GM19238 (cell line): ENCODE results near the gene RLN3.
"Not testable (repeated sequence)": the region's sequence is repeated elsewhere in the genome, so short reads cannot be mapped to it uniquely, and the experiment has no call there.

Experiments
- DNase-seq: peaks from one replicate; pipeline ENCODE4 v3.0.0; 2011; ENCODE audit warnings: low spot score; ENCODE audit not compliant: insufficient read length

RLN3 gene

DNA sequence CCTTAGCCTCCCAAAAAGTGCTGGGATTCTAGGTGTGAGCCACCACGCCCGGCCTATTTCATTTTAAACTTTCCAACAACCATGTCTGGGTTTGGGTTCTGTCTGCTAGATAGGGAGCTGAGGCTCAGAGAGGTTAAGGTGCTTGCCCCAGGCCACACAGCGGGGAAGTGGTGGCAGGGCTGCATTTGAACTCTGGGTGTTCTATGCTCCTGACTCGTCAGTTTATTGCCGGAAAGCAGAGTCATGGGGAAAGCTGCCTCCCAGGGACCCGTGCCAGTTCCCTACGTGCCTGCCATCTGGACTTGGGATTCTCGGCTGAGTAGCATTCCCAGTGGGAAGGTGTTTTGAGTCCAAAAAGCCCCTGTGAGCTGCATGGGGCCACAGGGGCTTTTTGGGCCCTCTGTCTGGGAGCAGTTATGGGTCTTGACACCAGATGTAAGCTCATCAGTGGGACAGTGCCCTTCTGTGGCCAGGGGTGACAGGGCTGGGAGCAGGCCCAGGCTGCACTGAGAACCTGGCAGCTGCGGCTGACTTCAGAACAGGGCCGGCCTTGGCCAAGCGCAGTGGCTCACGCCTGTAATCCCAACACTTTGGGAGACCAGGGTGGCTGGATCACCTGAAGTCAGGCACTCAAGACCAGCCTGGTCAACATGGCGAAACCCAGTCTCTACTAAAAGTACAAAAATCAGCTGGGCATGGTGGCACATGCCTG lies 32.8 kb upstream of the RLN3 start:
- DNase-seq: peak; percentile 1

DNA sequence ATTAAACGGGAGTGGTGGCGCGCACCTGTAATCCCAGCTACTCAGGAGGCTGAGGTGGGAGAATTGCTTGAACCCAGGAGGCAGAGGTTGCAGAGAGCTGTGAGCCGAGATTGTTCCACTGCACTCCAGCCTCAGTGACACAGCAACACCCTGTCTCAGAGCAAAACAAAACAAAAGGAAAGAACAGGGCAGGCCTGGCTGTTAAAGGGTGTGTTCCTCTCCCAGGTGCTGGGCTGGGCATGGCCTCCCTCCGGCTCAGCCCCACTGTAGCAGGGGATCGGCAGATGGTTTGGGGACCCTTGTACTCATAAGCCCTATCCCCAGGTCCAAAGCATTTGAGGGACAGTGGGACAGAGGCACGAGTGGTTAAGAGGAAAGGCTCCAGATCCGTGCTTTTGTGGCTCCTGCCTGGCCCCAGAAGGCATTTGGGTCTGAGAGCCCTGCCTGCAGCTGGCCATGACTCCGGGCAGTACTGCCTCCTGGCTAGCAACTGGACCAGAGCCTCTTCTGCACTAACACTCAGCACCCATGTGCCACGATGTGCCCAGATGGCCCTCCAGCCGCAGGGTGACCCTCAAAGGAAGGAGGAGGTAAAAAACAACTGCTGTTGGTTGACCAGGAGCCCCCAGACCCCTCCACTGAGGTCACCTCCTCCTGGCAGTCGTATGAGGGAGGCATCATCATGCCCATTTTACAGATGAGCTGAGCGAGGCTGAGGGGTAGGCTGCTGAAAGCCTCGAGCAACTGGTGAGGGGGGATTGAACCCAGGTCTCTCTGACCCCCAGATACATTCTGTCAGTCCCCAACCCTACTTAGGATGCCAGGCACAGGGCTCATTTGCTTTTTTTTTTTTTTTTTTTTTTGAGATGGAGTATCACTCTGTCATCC lies 31.8 kb upstream of the RLN3 start:
- DNase-seq: no peak

DNA sequence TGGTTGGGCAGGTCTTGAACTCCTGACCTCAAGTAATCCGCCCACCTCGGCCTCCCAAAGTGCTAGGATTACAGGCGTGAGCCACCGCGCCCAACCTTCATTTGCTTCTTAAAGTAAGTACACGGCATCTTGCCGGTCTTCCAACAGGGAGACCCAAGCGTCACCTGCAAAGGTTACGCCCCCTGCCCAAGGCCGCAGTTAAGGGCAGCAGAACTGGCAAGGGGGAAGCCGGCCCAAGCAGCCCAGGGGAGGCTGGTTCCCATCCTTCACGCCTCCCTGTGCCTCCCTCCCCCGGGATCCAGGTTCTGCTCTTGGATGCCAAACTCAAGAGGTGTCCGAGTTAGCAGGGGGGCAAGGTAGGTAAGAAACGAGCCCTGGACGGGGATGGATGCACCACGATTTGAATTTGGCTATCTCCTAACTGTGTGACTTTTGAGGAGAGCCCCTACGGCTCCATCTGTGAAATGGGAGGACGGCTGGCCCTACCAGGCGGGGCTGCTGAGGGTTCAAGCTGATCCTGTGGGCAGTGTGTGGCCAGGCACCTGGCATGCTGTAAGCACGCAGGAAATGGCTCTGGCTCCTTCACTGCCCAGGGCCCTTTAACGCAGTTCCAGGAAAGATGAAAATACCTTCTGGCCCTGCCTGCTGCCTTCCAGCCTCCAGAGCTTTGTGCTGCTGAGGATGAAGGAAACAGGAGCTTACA lies 30.9 kb upstream of the RLN3 start:
- no peak for DNase-seq

DNA sequence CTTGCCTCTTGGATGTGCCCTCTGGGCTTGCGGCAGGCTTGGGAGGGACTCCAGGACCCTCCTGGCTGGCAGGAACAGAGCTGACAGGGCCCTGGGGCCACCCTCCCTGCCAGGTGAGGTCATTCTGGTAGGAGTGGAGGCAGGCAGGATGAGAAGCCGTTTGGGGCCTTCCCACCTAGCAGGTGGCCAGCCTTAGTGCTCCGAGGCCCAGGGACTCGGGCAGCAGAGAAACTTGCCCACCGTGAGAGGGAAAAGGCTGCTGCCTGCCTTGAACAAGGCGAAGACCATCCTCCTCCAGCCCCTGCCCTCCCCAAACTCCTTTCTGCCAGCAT lies 30.4 kb upstream of the RLN3 start:
- no peak for DNase-seq

DNA sequence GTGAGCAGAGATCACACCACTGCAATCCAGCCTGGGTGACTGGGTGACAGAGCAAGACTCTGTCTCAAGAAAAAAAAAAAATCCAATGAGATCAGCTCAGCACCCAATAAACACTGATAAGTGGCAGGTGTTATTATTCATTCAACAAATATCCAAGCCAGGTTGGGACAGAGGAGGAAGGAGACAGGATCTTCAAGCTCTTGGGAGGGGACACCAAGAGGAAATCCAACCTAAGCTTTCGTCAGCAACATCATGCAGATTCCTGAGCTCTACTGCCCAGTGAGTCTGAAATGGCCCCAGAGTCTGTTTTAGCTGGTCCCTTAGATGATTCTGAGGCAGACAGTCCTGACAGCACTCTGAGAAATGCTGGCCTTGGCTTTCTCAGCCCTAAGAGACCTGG lies 29.5 kb upstream of the RLN3 start:
- DNase-seq: no peak

DNA sequence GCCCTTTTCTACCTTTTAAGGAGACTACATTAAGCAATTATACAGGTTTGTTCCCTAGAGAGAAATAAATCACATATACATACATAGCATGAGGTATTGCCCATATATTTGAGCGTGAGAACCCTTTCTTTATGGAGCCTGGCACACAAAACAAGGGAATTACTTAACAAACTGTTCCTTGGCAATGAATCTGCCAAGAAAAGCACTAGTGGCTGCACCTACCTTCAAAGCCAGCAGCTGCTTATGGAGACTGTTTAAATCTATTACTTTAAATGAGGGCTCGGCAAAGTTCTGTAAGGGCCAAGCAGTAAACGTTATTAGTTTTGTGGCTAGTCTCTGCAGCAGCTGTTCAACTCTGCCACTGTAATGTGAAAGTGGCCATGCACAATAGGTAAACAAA lies 28.9 kb upstream of the RLN3 start:
- no peak for DNase-seq

DNA sequence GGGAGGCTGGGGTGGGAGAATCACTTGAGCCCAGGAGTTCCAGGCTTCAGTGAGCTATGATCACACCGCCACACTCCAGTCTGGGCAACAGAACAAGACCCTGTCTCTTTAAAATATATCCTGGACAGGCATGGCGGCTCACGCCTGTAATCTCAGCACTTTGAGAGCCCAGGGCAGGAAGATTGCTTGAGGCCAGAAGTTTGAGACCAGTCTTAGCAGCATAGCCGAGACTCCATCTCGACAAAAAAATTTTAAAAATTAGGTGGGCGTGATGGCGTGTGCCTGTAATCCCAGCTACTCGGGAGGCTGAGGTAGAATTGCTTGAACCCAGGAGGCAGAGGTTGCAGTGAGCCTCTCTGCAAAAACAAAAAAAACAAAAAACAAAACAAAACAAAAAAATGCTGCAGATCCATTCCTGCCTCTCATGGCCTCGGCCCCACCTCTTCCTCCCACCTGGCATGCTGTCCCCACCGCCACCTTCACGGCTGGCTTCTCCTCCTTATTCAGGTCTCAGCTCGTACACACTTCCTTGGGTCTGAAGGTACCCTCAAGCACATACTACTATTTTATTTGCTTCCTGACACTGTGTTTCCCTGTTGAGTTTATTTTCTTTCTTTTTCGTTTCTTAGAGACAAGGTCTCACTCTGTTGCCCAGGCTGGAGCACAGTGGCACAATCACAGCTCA lies 27.1 kb upstream of the RLN3 start:
- no peak for DNase-seq

DNA sequence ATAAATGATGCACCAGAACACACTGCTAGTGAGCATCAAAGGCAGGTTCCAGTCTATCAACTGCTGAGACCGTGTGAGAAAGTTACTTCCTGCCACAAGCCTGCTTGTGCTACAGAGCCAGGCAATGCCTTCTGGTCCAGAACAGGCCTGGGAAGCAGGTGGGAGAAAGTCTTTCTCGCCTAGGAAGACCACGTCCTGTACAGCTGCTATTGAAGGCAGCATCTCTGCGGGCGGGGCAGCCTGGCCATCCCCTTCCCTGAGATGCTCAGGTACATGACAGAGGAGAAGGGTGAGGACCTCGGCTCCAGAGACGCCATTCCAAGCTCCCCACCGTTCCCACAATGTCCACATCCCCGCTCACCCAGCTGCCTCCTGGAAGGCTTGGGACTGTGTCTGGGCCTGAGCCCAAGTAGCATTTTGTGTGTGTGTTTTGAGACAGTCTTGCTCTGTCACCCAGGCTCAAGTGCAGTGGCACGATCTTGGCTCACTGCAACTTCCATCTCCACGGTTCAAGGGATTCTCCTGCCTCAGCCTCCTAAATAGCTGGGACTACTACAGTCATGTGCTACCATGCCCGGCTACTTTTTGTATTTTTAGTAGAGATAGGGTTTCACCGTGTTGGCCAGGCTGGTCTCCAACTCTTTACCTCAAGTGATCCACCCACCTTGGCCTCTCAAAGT lies 25.2 kb upstream of the RLN3 start:
- no peak for DNase-seq

DNA sequence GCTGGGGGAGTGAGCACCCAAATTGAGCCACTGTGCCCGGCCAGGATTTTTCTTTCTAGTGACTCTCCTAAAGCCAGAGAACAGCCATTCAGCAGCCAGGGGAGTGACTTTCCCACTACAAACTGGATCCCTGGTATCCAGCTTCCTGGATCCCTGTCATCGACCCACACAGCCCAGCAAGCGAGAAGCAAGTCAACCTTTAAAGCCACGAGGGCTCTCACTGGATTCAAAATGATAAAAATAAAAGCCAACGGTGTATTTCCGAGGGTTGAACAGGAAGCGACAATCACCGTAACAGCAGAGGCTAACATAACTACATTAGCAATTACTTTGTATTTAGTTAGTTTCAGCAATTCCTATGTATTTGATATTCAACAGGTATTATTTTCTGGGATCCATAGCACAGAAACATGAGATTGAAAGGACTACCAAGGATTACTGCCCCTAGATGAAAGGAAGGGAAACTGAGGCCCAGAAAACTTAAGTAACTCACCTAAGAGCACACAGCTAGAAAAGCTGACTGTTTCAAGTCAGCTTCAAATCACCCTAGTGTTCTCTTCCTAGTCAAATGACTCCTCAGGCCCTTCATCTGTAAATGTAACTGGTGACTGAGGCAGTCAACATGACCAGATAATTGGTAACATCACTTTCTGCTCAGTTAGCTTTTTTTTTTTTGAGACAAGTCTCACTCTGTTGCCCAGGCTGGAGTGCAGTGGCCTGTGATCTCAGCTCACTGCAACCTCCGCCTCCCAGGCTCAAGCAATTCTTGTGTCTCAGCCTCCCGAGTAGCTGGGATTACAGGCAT lies 24.5 kb upstream of the RLN3 start:
- DNase-seq: no peak

DNA sequence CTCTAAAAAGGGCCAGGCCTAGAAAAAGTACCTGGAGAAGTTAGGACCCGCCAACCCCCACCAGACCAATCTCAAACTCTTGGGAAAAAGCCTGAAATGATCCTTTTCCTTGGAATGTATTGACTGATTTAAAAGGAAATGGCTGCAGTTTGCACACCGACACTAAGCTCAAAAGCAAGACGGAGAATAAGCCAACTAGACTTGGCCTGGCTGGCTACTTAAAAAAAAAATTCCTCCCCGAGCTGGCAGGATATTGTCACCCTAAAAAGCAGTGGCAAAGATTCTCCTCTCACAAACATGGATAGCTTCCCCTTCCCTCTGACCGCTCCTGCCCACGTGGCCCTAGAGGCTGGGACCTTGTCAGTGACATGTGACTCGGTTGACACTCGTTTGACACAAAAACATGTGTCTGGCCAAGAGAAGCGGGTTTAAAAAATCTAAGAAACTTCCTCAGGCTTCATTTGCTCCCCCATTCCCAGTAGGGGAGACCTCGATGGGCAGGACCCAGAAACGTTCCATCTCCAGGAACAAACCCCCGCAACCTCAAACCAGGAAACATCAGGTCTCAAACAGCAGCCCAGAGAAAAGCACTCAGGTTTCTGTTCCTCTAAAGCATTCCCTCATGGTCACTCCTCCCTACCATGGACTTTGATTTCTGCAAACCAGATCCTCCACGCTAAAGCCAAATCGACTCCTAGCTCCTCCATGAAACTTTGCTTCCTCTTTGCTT lies 23.2 kb upstream of the RLN3 start:
- no peak for DNase-seq

DNA sequence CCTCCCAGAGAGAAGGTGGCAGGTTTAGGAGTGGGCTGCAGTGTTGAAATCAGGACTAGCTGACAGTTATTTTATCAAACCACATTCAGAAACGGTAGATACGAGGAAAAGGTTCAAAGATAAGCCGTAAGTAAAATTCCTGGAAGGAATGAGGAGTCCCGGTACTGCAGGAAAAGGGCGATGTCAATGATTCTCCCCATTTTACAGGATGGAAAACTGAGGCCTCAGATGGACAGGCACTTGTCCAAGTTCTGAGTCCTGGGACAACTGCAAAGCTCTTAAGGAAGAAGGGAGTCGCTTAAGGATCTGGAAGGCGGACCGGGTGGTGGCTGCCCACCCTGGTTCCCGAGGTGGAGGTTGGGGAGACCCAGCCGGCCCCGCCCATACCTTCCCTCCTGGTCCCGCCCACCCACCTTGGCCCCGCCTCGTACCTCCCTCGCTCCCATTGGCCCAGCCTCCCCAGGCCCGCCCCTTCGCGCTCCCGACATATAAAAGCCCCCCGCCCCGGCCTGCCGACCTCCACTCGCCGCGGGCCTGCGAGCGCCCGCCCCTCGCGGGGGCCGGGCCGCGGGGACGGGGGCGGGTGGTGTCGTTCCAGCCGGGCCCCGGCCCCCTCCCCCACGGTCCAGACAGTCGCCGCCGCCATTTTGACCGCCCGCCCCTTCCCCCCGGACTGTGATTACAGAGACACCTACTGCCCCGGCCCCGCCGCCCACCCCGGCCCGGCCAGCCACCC lies 22.4 kb upstream of the RLN3 start:
- DNase-seq: no peak

DNA sequence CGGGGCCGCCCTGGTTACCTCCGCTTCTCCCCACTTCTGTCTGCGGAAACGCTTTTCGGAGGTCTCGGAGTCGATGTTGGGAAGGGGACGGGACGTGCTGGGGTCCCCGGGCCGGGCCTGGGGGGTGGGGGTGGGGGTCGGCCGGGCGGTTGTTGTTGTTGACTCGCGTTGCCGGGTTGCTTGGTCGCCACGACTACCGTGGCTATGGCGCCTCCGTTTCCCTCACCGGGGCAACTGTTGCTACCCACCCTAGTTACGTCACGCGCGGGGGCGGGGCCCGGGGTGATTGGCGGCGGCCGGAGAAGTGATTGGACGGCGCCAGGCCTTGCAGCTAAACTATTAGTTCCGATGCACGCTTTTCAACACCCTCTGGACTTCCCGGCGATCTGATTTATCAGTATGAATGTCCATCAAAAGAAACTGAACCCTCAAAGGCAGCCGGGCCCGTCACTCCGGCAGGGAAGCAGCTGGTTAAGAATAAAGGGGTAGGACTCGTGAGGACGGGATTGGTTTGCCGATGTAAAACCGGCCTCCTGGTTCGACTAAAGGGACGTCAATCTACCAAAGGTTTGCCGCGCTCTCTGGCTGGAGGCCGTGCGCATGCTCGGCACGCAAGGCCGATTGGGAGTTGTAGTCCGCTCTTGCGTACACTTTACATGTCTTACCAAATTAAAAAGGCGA lies 21.7 kb upstream of the RLN3 start, which contains the start of gene RFX1:
Gene RFX1 (minus strand): TSS at position 236 of the 681 bp plus-strand sequence. CDS start 12,477 bp downstream, outside the sequence.
- peak; percentile 71 for DNase-seq

DNA sequence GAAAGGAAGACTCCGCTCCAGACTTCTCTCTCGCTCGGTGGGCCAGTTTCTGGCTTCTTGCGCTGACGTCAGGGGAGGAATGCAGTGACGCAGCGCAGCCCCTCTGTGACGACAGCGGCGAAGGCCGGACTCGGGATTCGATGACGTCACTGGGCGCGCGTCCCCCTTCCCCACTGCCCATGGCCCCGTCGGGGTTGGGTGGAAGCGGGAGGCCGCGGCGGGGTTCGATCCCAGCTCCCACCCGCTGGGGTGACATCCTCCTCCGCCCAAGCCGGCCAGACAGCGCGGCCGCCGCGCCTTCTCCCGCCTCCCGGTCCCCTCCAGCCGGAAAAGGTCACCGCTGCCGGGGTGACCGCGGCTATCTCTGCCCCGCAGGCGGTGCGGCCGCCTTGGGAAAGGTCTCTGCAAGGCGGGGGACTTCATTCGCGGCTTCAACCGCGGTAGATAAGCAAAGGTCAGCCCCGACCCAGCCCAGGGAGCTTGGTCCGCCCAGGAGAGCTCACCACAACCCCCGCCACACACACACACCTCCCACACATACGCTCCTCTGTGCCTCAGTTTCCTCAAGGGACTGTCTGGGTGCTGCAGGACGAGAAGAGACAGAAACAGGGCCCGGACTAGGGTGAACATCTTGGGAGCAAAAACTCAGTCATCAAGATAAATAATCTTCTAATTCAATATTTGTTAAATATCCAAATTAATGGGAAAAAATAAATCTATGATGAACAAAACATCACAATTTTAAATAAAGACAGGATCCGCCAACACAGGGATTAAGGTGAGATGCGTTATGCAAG lies 21.0 kb upstream of the RLN3 start:
- no peak for DNase-seq

DNA sequence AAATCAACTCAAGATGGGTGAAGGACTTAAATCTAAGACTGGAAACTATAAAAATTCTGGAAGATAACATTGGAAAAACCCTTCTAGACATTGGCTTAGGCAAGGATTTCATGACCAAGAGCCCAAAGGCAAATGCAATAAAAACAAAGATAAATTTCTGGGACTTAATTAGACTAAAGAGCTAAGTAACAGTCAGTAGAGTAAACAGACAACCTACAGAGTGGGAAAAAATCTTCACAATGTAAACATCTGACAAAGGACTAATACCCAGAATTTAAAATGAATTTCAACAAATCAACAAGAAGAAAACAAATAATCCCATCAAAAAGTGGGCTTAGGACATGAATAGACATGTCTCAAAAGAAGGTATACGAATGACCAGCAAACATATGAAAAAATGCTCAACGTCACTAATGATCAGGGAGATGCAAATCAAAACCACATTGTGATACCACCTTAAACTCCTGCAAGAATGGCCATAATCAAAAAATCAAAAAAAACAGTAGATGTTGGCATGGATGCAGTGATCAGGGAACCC lies 15.5 kb upstream of the RLN3 start:
- no peak for DNase-seq

DNA sequence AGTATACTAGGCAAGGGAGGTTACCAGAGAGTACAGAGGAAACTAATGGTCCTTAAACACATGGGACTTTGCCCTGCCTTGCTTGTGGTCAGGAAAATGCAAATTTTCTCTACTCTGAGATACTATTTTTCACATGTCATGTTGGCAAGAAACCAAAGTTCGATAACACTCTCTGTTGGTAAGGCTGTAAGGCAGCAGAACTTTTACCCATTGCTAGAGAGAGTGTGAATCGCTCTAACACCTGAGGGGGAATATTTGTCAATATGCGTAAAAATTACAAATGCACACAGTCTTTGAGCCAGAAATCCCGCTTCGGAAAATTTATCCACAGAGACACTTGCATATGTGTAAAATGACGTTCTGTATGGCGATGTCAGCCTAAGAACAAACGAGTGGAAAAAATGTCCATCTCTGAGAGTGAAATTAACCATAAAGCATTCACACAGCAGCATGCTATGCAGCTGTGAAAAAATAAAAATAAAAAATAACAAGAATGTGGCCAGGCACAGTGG lies 12.4 kb upstream of the RLN3 start:
- peak; percentile 45 for DNase-seq

DNA sequence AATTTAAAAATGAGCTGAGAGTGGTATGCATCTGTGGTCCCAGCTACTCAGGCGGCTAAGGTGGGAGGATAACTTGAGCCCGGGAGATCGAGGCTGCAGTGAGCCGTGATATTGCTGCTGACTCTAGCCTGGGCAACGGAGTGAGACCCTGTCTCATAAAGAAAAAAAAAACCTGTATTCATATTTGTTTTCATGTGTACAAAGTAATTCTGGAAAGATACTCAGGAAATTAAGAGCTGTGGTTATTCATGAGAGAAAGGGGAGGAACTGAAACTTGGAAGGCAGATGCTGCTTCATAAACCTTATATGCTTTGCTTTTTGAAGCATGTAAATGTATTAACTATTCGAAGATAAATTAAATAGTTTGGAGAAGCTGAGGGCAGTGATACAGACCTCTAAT lies 8.8 kb upstream of the RLN3 start:
- no peak for DNase-seq

DNA sequence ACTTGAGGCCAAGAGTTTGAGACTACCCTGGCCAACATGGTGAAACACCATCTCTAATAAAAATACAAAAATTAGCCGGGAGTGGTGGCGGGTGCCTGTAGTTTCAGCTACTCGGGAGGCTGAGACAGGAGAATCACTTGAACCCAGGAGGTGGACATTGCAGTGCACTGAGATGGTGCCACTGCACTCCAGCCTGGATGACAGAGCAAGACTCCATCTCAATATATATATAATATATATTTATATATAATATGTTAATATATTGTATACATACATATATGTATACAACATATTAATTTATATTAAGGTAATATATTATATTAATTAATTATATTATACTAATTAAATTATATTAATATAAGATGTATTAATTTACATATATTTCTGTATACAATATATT lies 8.2 kb upstream of the RLN3 start:
- not testable (repeated sequence) for DNase-seq
